ENCODE results near the gene SLC49A3.
"Not testable (repeated sequence)": the region's sequence is repeated elsewhere in the genome, so short reads cannot be mapped to it uniquely, and the experiment has no call there.

SLC49A3 gene

GRCh38 chr4:712093-712492 lies 23.1 kb upstream of the SLC49A3 start:
- DNase-seq: no peak
- no peak overlapping the region for H3K27ac Mint-ChIP-seq
- H3K27me3 Mint-ChIP-seq: no peaks in the 10 kb centered on the region
- H3K4me1 Mint-ChIP-seq (ENCODE audit: low read depth): peaks cover 30% of the 10 kb centered on the region
- H3K4me3 Mint-ChIP-seq: no peak overlapping the region
- H3K9me3 Mint-ChIP-seq: no peaks in the 10 kb centered on the region
- peaks cover 9% of the 10 kb centered on the region for H3K36me3 Mint-ChIP-seq (ENCODE audit: low read depth)

GRCh38 chr4:710916-711315 lies 22.0 kb upstream of the SLC49A3 start:
- Mint-ChIP-seq H3K4me1 (ENCODE audit: low read depth) (peaks cover 30% of the 10 kb centered on the region), H3K27me3 (no peaks in the 10 kb centered on the region), H3K36me3 (ENCODE audit: low read depth) (peaks cover 9% of the 10 kb centered on the region), H3K4me3 (no peak overlapping the region), H3K27ac (no peak overlapping the region), H3K9me3 (no peaks in the 10 kb centered on the region)
- DNase-seq: no peak

GRCh38 chr4:710116-710515 lies 21.2 kb upstream of the SLC49A3 start:
- H3K27me3 Mint-ChIP-seq: no peaks in the 10 kb centered on the region
- no peak overlapping the region for H3K4me3 Mint-ChIP-seq
- peaks cover 30% of the 10 kb centered on the region for H3K4me1 Mint-ChIP-seq (ENCODE audit: low read depth)
- no peak for DNase-seq
- no peaks in the 10 kb centered on the region for H3K9me3 Mint-ChIP-seq
- H3K36me3 Mint-ChIP-seq (ENCODE audit: low read depth): peaks cover 9% of the 10 kb centered on the region
- no peak overlapping the region for H3K27ac Mint-ChIP-seq

GRCh38 chr4:709348-709747 lies 20.4 kb upstream of the SLC49A3 start:
- H3K9me3 Mint-ChIP-seq: no peaks in the 10 kb centered on the region
- H3K4me1 Mint-ChIP-seq (ENCODE audit: low read depth): peaks cover 25% of the 10 kb centered on the region
- H3K27me3 Mint-ChIP-seq: no peaks in the 10 kb centered on the region
- H3K36me3 Mint-ChIP-seq (ENCODE audit: low read depth): peaks cover 6% of the 10 kb centered on the region
- DNase-seq: no peak
- no peak overlapping the region for H3K4me3 Mint-ChIP-seq
- H3K27ac Mint-ChIP-seq: no peak overlapping the region

GRCh38 chr4:708631-708933 lies 19.6 kb upstream of the SLC49A3 start:
- no peak for DNase-seq
- peaks cover 6% of the 10 kb centered on the region for H3K36me3 Mint-ChIP-seq (ENCODE audit: low read depth)
- no peak overlapping the region for H3K4me3 Mint-ChIP-seq
- H3K27ac Mint-ChIP-seq: no peak overlapping the region
- H3K9me3 Mint-ChIP-seq: no peaks in the 10 kb centered on the region
- peaks cover 23% of the 10 kb centered on the region for H3K4me1 Mint-ChIP-seq (ENCODE audit: low read depth)
- H3K27me3 Mint-ChIP-seq: no peaks in the 10 kb centered on the region

GRCh38 chr4:707929-708630 lies 19.1 kb upstream of the SLC49A3 start:
- no peak for DNase-seq
- Mint-ChIP-seq H3K4me3 (no peak overlapping the region), H3K36me3 (ENCODE audit: low read depth) (peaks cover 6% of the 10 kb centered on the region), H3K9me3 (no peaks in the 10 kb centered on the region), H3K27me3 (no peaks in the 10 kb centered on the region), H3K4me1 (ENCODE audit: low read depth) (peaks cover 23% of the 10 kb centered on the region), H3K27ac (peak overlapping the region; percentile 77)

GRCh38 chr4:706834-707598 lies 18.1 kb upstream of the SLC49A3 start:
- Mint-ChIP-seq H3K27ac (no peak overlapping the region), H3K4me1 (ENCODE audit: low read depth) (peaks cover 22% of the 10 kb centered on the region), H3K27me3 (no peaks in the 10 kb centered on the region), H3K9me3 (no peaks in the 10 kb centered on the region), H3K4me3 (peak overlapping the region; percentile 27), H3K36me3 (ENCODE audit: low read depth) (peaks cover 6% of the 10 kb centered on the region)
- DNase-seq: no peak

GRCh38 chr4:706083-706633 lies 17.2 kb upstream of the SLC49A3 start:
- H3K27me3 Mint-ChIP-seq; H3K36me3 Mint-ChIP-seq (ENCODE audit: low read depth); H3K9me3 Mint-ChIP-seq; DNase-seq; H3K27ac Mint-ChIP-seq: not testable (repeated sequence)
- Mint-ChIP-seq H3K4me3 (peak overlapping the region; percentile 60), H3K4me1 (ENCODE audit: low read depth) (peaks cover 21% of the 10 kb centered on the region)

GRCh38 chr4:705278-706082 lies 16.5 kb upstream of the SLC49A3 start, which contains the start of gene PCGF3:
Gene PCGF3, plus strand, starts transcription at chr4:705832. Its CDS starts 27,849 bp downstream, at chr4:733681.
- H3K27ac Mint-ChIP-seq: peak within 1 kb of the TSS; percentile 78
- no peaks in the 10 kb centered on the region for H3K9me3 Mint-ChIP-seq
- peaks cover 3% of the 10 kb centered on the region for H3K36me3 Mint-ChIP-seq (ENCODE audit: low read depth)
- H3K27me3 Mint-ChIP-seq: no peaks in the 10 kb centered on the region
- peak; percentile 99 for DNase-seq
- H3K4me1 Mint-ChIP-seq (ENCODE audit: low read depth): peaks cover 24% of the 10 kb centered on the region
- H3K4me3 Mint-ChIP-seq: peak within 1 kb of the TSS; percentile 71

GRCh38 chr4:704971-705277 lies 16.0 kb upstream of the SLC49A3 start:
- no peaks in the 10 kb centered on the region for H3K36me3 Mint-ChIP-seq (ENCODE audit: low read depth)
- peaks cover 24% of the 10 kb centered on the region for H3K4me1 Mint-ChIP-seq (ENCODE audit: low read depth)
- H3K27me3 Mint-ChIP-seq: no peaks in the 10 kb centered on the region
- no peak overlapping the region for H3K4me3 Mint-ChIP-seq
- H3K9me3 Mint-ChIP-seq: no peaks in the 10 kb centered on the region
- DNase-seq: no peak
- no peak overlapping the region for H3K27ac Mint-ChIP-seq

GRCh38 chr4:704198-704891 lies 15.4 kb upstream of the SLC49A3 start:
- Mint-ChIP-seq H3K4me3 (no peak overlapping the region), H3K27me3 (no peaks in the 10 kb centered on the region), H3K27ac (no peak overlapping the region), H3K4me1 (ENCODE audit: low read depth) (peaks cover 23% of the 10 kb centered on the region), H3K36me3 (ENCODE audit: low read depth) (no peaks in the 10 kb centered on the region), H3K9me3 (no peaks in the 10 kb centered on the region)
- no peak for DNase-seq

- H3K27ac Mint-ChIP-seq: no peak overlapping the region
- no peaks in the 10 kb centered on the region for H3K36me3 Mint-ChIP-seq (ENCODE audit: low read depth)
- H3K4me1 Mint-ChIP-seq (ENCODE audit: low read depth): peaks cover 21% of the 10 kb centered on the region
- H3K9me3 Mint-ChIP-seq: no peaks in the 10 kb centered on the region
- no peak for DNase-seq
- H3K4me3 Mint-ChIP-seq: no peak overlapping the region
- H3K27me3 Mint-ChIP-seq: no peaks in the 10 kb centered on the region
Observed at GRCh38 chr4:703336-704197, 14.6 kb upstream of the SLC49A3 start.

GRCh38 chr4:702618-703048 lies 13.7 kb upstream of the SLC49A3 start:
- H3K27me3 Mint-ChIP-seq: no peaks in the 10 kb centered on the region
- peaks cover 18% of the 10 kb centered on the region for H3K4me1 Mint-ChIP-seq (ENCODE audit: low read depth)
- no peak overlapping the region for H3K4me3 Mint-ChIP-seq
- H3K9me3 Mint-ChIP-seq: no peaks in the 10 kb centered on the region
- H3K36me3 Mint-ChIP-seq (ENCODE audit: low read depth): no peaks in the 10 kb centered on the region
- DNase-seq: no peak
- H3K27ac Mint-ChIP-seq: no peak overlapping the region

Data from activated T-cell treated with anti-CD3 and anti-CD28 coated beads, Interleukin-2, amount 50 U/mL, for 24 hours (primary cell).